Measurements from ENCODE around the gene IFI27L2. TPM values are rescaled to one million over a fixed set of nuclear protein-coding genes. Genes with fewer than 3 reads are reported as not detected.

Gene IFI27L2
- total and polyA plus RNA-seq, 4 donors = 1.7 to 7.2 (median 6.1) TPM

GRCh38 chr14:94153750-94154342 lies 24.4 kb upstream of the IFI27L2 start:
- no peaks in the 10 kb centered on the region for H3K27me3 ChIP-seq (ENCODE audit: control insufficient read depth in 4 of 4, insufficient read depth in 4 of 4, low read length in 3 of 4)
- TF ChIP-seq REST (IDR thresholded peaks at IDR 0.05) = no peak
- no peak for TF ChIP-seq GABPA (IDR thresholded peaks at IDR 0.05 in 1 of 2, conservative IDR thresholded peaks at IDR 0.05 in 1 of 2)
- no peak overlapping the region for H3K4me3 ChIP-seq (ENCODE audit: low read depth in 1 of 3, low read length in 3 of 3)
- no peak overlapping the region for H3K9ac ChIP-seq (ENCODE audit: low read depth in 1 of 2, low read length in 2 of 2)
- H3K27ac ChIP-seq (ENCODE audit: low read depth in 1 of 2, low read length in 2 of 2) = no peak overlapping the region
- H3K36me3 ChIP-seq (ENCODE audit: control insufficient read depth in 4 of 4, insufficient read depth in 3 of 4, low read depth in 1 of 4, low read length in 3 of 4) = no peaks in the 10 kb centered on the region
- H3K4me1 ChIP-seq (ENCODE audit: control insufficient read depth in 4 of 4, insufficient read depth in 4 of 4, low read length in 3 of 4) = no peaks in the 10 kb centered on the region
- DNase-seq (ENCODE audit: low spot score) = no peak
- 95% methylated on average over 6 of the region's 6 CpGs for WGBS
- H3K9me3 ChIP-seq (ENCODE audit: control insufficient read depth in 4 of 4, low read length in 3 of 4) = no peaks in the 10 kb centered on the region

GRCh38 chr14:94152676-94153075 lies 23.3 kb upstream of the IFI27L2 start:
- TF ChIP-seq GABPA (IDR thresholded peaks at IDR 0.05 in 1 of 2, conservative IDR thresholded peaks at IDR 0.05 in 1 of 2) = no peak
- TF ChIP-seq HNF4G (IDR thresholded peaks at IDR 0.05) = no peak
- no peak for TF ChIP-seq RXRA (IDR thresholded peaks at IDR 0.05)
- no peak for TF ChIP-seq SP1 (IDR thresholded peaks at IDR 0.05)
- Histone ChIP-seq H3K9ac (ENCODE audit: low read depth in 1 of 2, low read length in 2 of 2) (no peak overlapping the region), H3K27ac (ENCODE audit: low read depth in 1 of 2, low read length in 2 of 2) (no peak overlapping the region), H3K4me3 (ENCODE audit: low read depth in 1 of 3, low read length in 3 of 3) (no peak overlapping the region), H3K27me3 (ENCODE audit: control insufficient read depth in 4 of 4, insufficient read depth in 4 of 4, low read length in 3 of 4) (no peaks in the 10 kb centered on the region), H3K4me1 (ENCODE audit: control insufficient read depth in 4 of 4, insufficient read depth in 4 of 4, low read length in 3 of 4) (no peaks in the 10 kb centered on the region), H3K9me3 (ENCODE audit: control insufficient read depth in 4 of 4, low read length in 3 of 4) (no peaks in the 10 kb centered on the region), H3K36me3 (ENCODE audit: control insufficient read depth in 4 of 4, insufficient read depth in 3 of 4, low read depth in 1 of 4, low read length in 3 of 4) (no peaks in the 10 kb centered on the region)
- WGBS = 93% methylated on average over 1 of the region's 1 CpG
- no peak for DNase-seq (ENCODE audit: low spot score)

- 88% methylated on average over 6 of the region's 6 CpGs for WGBS
- H3K27me3 ChIP-seq (ENCODE audit: control insufficient read depth in 4 of 4, insufficient read depth in 4 of 4, low read length in 3 of 4) = no peaks in the 10 kb centered on the region
- TF ChIP-seq CTCF (IDR thresholded peaks at IDR 0.05; ENCODE audit: low read depth, low read length, missing input control) (no peak), ZBTB33 (IDR thresholded peaks at IDR 0.05) (no peak), YY1 (IDR thresholded peaks at IDR 0.05) (no peak), HNF4A (conservative IDR thresholded peaks at IDR 0.05) (no peak), RXRA (IDR thresholded peaks at IDR 0.05) (no peak), ATF3 (IDR thresholded peaks at IDR 0.05) (no peak), HNF4G (IDR thresholded peaks at IDR 0.05) (no peak), TAF1 (conservative IDR thresholded peaks at IDR 0.05) (no peak), FOXA1 (IDR thresholded peaks at IDR 0.05) (no peak), EGR1 (IDR thresholded peaks at IDR 0.05; ENCODE audit: low read depth in 2 of 2) (no peak), MAX (IDR thresholded peaks at IDR 0.05) (no peak), FOXA2 (IDR thresholded peaks at IDR 0.05) (no peak), REST (IDR thresholded peaks at IDR 0.05) (no peak)
These were observed 16.6 kb upstream of the IFI27L2 start for GRCh38 chr14:94145902-94146527.

More at GRCh38 chr14:94145902-94146527, 16.6 kb upstream of the IFI27L2 start:
- no peaks in the 10 kb centered on the region for H3K36me3 ChIP-seq (ENCODE audit: control insufficient read depth in 4 of 4, insufficient read depth in 3 of 4, low read depth in 1 of 4, low read length in 3 of 4)
- DNase-seq (ENCODE audit: low spot score) = no peak
- no peaks in the 10 kb centered on the region for H3K4me1 ChIP-seq (ENCODE audit: control insufficient read depth in 4 of 4, insufficient read depth in 4 of 4, low read length in 3 of 4)
- H3K9me3 ChIP-seq (ENCODE audit: control insufficient read depth in 4 of 4, low read length in 3 of 4) = no peaks in the 10 kb centered on the region
- H3K9ac ChIP-seq (ENCODE audit: low read depth in 1 of 2, low read length in 2 of 2) = no peak overlapping the region
- no peak overlapping the region for H3K27ac ChIP-seq (ENCODE audit: low read depth in 1 of 2, low read length in 2 of 2)
- no peak overlapping the region for H3K4me3 ChIP-seq (ENCODE audit: low read depth in 1 of 3, low read length in 3 of 3)
